ENCODE measurements around the gene CPED1. TPM values are rescaled to one million over a fixed set of nuclear protein-coding genes. Genes with fewer than 3 reads are reported as not detected.
"Not testable (repeated sequence)": the region's sequence is repeated elsewhere in the genome, so short reads cannot be mapped to it uniquely, and the experiment has no call there.

Gene CPED1
- total RNA-seq, 4 donors from 2014 or later, result 1.3 to 5.6 (median 3.6) TPM

DNA sequence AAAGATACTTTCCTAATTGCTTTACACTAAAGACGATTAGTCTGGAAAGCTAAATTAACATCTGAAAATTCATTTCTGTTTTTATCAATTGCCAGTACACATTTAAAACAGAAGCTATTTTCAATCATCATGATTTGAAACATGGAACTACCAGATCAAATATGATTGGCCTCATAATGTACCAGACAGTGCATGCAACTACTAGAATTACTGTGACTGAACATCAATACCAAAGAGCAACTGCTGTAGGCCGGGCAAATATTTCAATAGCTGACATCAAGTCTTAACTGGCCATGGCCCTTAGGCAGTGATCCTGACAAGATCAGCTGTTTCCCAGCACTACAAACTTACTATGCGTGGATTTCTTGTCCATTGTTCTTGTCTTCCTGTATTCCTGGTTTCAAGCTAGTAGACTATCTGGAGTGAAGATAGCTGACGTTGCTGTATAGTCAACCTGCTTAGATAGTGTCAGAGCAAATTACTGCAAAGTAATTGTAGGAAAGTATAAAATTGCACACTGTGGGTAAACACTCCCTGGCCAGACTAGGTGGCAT is 318.6 kb downstream of the CPED1 start:
- 35% methylated on average over 4 of the region's 4 CpGs for WGBS
- Histone ChIP-seq H3K27ac (peak overlapping the region; percentile 41), H3K4me3 (no peak overlapping the region), H3K27me3 (no peaks in the 10 kb centered on the region), H3K9me3 (no peaks in the 10 kb centered on the region), H3K36me3 (no peaks in the 10 kb centered on the region), H3K4me1 (peaks cover 12% of the 10 kb centered on the region)
- TF ChIP-seq POLR2AphosphoS5 (IDR thresholded peaks at IDR 0.05), result no peak
- DNase-seq (ENCODE audit: low spot score in 2 of 2), result no peak

DNA sequence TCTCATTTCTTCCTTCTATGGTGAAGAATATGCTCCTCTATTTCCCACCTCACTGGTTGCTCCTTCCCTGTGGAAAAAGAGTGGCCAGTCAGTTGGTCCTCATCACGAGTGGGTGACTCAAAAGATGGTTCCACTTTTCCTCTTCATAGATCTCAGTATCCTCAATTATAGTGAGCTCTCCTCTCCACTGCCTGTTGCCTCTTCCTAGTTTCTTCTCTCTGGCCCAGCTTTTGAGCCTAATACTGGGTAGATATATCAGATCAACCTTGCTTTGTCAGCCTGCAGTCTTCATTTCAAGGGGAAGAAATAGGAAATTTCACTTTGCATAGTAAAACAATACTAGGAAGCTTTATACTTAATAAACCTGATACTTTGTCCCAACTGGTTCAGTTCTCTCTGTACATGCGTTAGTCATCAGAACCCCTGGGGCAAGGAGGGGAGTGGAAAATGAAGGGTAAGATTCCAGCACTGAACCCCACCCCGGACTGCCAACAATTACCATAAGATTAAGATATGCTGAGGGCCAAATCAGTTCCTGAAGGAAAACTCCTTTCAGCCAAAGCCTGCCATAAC is 324.8 kb downstream of the CPED1 start:
- Histone ChIP-seq H3K27ac (peak overlapping the region; percentile 62), H3K4me1 (peaks cover 18% of the 10 kb centered on the region), H3K4me3 (peak overlapping the region; percentile 22), H3K27me3 (no peaks in the 10 kb centered on the region), H3K9me3 (no peaks in the 10 kb centered on the region), H3K36me3 (no peaks in the 10 kb centered on the region)
- DNase-seq (ENCODE audit: low spot score in 2 of 2), result no peak
- WGBS, result 19% methylated on average over 3 of the region's 3 CpGs
- TF ChIP-seq POLR2A (IDR thresholded peaks at IDR 0.05) (no peak), EP300 (IDR thresholded peaks at IDR 0.05) (no peak), POLR2AphosphoS5 (IDR thresholded peaks at IDR 0.05) (no peak)
- TF ChIP-seq, protein P1, sequence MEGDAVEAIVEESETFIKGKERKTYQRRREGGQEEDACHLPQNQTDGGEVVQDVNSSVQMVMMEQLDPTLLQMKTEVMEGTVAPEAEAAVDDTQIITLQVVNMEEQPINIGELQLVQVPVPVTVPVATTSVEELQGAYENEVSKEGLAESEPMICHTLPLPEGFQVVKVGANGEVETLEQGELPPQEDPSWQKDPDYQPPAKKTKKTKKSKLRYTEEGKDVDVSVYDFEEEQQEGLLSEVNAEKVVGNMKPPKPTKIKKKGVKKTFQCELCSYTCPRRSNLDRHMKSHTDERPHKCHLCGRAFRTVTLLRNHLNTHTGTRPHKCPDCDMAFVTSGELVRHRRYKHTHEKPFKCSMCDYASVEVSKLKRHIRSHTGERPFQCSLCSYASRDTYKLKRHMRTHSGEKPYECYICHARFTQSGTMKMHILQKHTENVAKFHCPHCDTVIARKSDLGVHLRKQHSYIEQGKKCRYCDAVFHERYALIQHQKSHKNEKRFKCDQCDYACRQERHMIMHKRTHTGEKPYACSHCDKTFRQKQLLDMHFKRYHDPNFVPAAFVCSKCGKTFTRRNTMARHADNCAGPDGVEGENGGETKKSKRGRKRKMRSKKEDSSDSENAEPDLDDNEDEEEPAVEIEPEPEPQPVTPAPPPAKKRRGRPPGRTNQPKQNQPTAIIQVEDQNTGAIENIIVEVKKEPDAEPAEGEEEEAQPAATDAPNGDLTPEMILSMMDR (IDR thresholded peaks at IDR 0.05), result no peak

DNA sequence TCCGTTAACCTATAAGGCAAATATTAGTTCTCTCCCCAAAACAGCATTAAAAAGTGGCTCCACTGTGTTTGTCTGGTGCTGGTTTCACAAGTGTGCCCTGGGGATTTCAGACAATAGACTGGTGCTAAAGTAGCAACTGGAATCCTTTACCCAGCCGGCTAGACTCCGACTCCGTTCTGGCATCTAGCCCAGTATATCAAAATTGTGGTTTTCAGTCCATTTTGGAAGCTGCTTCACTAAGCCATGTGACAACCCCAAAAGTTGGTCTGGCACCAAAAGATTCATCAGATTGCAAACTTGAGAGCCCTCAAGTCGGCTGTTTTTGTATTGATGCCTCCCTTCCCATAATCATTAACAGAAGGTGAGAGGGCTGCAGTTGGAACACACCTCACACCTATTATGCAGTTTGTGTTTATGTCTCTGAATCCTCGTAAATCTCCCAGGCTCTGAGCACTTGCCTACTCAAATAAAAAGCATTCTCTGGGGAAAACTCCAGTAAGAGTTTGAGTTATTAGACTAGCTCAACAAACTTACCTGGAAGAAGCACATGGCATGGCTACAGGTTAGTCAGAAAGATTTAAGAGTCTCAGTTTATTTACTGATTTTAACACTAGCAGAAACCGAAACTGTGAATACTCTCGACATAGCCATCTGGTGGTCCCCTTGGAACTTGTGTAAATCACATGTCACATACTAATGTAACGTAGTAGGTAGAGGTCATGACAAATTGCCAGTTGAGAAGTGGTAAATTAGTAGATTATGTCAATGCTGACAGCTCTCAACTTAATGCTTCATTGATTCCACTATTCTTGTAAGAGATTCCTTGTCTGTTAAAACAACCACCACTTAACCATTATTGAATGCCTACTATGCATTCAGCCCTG is 325.5 kb downstream of the CPED1 start:
- H3K4me3 ChIP-seq, result peak overlapping the region; percentile 22
- peak overlapping the region; percentile 34 for H3K27ac ChIP-seq
- TF ChIP-seq, protein P1 (IDR thresholded peaks at IDR 0.05), result no peak
- TF ChIP-seq POLR2A (IDR thresholded peaks at IDR 0.05), result no peak
- TF ChIP-seq EP300 (IDR thresholded peaks at IDR 0.05), result no peak
- TF ChIP-seq POLR2AphosphoS5 (IDR thresholded peaks at IDR 0.05), result no peak
- no peaks in the 10 kb centered on the region for H3K27me3 ChIP-seq
- WGBS, result 27% methylated on average over 9 of the region's 9 CpGs
- H3K9me3 ChIP-seq, result no peaks in the 10 kb centered on the region
- H3K4me1 ChIP-seq, result peaks cover 18% of the 10 kb centered on the region
- H3K36me3 ChIP-seq, result no peaks in the 10 kb centered on the region
- DNase-seq (ENCODE audit: low spot score in 2 of 2), result no peak

DNA sequence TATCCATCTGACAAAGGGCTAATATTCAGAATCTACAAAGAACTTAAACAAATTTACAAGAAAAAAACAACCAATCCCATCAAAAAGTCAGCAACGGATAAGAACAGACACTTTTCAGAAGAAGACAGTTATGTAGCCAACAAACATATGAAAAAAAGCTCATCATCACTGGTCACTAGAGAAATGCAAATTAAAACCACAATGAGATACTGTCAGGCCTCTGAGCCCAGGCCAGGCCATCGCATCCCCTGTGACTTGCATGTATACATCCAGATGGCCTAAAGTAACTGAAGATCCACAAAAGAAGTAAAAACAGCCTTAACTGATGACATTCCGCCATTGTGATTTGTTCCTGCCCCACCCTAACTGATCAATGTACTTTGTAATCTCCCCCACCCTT is 326.7 kb downstream of the CPED1 start:
- H3K9me3 ChIP-seq; DNase-seq (ENCODE audit: low spot score in 2 of 2); H3K27ac ChIP-seq; H3K36me3 ChIP-seq; H3K4me3 ChIP-seq; H3K27me3 ChIP-seq: not testable (repeated sequence)
- 90% methylated on average over 2 of the region's 3 CpGs for WGBS
- H3K4me1 ChIP-seq, result peaks cover 18% of the 10 kb centered on the region

DNA sequence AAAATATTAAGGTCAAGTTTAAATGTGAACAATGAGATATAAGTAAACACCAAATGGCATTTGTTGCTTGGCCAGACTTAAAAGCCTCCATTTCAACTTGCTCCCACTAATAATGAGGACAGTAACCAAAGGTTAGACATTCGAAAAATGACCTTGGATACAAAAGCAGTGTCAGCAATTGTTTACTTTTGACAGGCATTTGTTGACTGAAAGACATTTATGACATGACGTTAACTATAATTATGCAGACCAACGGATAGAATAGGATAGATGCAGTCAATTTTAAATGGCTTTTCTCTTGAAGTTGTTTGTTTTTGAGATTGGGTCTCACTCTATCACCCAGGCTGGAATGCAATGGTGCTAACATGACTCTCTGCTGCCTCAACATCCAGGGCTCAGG is 333.9 kb downstream of the CPED1 start:
- Histone ChIP-seq H3K4me3 (no peak overlapping the region), H3K27ac (no peak overlapping the region), H3K36me3 (no peaks in the 10 kb centered on the region), H3K9me3 (no peaks in the 10 kb centered on the region), H3K4me1 (no peaks in the 10 kb centered on the region), H3K27me3 (peaks cover 2% of the 10 kb centered on the region)
- TF ChIP-seq POLR2AphosphoS5 (IDR thresholded peaks at IDR 0.05), result no peak
- no peak for TF ChIP-seq POLR2A (IDR thresholded peaks at IDR 0.05)
- no peak for TF ChIP-seq EP300 (IDR thresholded peaks at IDR 0.05)
- TF ChIP-seq, protein P1 (IDR thresholded peaks at IDR 0.05), result no peak
- DNase-seq (ENCODE audit: low spot score in 2 of 2), result no peak
- WGBS, result 89% methylated on average over 3 of the region's 3 CpGs

Measured in suprapubic skin (tissue), 4 donors.